Lower leg skin (tissue), 3 donors: ENCODE results near the gene PAQR8.

ENCODE experiments used
- POLR2A ChIP-seq, 2 donors: fragments of 450-650 bp; IDR thresholded peaks; one replicate each; pipeline ENCODE4 v1.6.1; 2016 to 2017; ENCODE audit warnings: antibody characterized with exemption in 2 of 2, mild to moderate bottlenecking in 1 of 2, moderate library complexity in 1 of 2
- TF ChIP-seq, protein P1 (sequence below), 3 donors: fragments of 450-650 bp; IDR thresholded peaks; one replicate each; pipeline ENCODE4 v1.5.1; 2016; ENCODE audit warnings: antibody characterized with exemption in 3 of 3, mild to moderate bottlenecking in 3 of 3, moderate library complexity in 2 of 3

DNA sequence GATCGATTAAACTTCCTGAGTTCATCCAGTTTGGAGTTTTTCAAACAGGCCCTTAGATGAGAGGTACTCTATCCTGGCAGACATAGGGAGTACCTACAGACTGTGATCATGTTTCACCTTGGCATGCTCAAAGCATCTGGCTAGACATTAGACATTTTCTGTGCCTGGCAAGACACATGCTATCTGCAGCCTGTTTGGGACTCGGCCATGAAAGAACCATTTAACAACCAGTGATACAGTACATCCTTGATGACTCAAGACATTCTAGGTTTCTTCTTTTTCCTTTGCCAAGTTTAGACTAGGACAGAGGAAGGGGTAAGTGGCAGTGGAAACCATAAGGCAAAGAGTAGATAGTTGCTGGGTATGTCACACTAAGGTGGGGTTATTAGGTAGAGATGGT lies 15.4 kb upstream of the PAQR8 start:
- TF ChIP-seq, protein P1, sequence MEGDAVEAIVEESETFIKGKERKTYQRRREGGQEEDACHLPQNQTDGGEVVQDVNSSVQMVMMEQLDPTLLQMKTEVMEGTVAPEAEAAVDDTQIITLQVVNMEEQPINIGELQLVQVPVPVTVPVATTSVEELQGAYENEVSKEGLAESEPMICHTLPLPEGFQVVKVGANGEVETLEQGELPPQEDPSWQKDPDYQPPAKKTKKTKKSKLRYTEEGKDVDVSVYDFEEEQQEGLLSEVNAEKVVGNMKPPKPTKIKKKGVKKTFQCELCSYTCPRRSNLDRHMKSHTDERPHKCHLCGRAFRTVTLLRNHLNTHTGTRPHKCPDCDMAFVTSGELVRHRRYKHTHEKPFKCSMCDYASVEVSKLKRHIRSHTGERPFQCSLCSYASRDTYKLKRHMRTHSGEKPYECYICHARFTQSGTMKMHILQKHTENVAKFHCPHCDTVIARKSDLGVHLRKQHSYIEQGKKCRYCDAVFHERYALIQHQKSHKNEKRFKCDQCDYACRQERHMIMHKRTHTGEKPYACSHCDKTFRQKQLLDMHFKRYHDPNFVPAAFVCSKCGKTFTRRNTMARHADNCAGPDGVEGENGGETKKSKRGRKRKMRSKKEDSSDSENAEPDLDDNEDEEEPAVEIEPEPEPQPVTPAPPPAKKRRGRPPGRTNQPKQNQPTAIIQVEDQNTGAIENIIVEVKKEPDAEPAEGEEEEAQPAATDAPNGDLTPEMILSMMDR (IDR thresholded peaks at IDR 0.05), result no peak
- TF ChIP-seq POLR2A (IDR thresholded peaks at IDR 0.05), result no peak
